Mucosa of descending colon (tissue), 3 donors: ENCODE measurements around the gene KIF21B. TPM values are rescaled to one million over a fixed set of nuclear protein-coding genes. Genes with fewer than 3 reads are reported as not detected.

Experiments used
- ATAC-seq: fragments of 200-7000 bp; cut with Tn5 transposase; one replicate; pipeline ENCODE4 v1.9.1; 2020; ENCODE audit warnings: mild to moderate bottlenecking, moderate library complexity
- DNase-seq, 3 donors: peaks; one replicate each; pipeline ENCODE4 v3.0.0-alpha.2; 2020
- H3K36me3 ChIP-seq: fragments of 200-600 bp; one replicate; pipeline ENCODE4 v1.8.0; 2021; ENCODE audit warnings: low read depth, mild to moderate bottlenecking
- H3K4me1 ChIP-seq: fragments of 200-600 bp; one replicate; pipeline ENCODE4 v1.8.0; 2021; ENCODE audit warnings: low read depth, mild to moderate bottlenecking
- H3K4me3 ChIP-seq: fragments of 200-600 bp; one replicate; pipeline ENCODE4 v1.8.0; 2021; ENCODE audit warnings: mild to moderate bottlenecking
- H3K9me3 ChIP-seq: fragments of 200-600 bp; one replicate; pipeline ENCODE4 v1.8.0; 2021; ENCODE audit warnings: mild to moderate bottlenecking
- intact Hi-C, 2 donors: fragments of 100-400 bp; cut with DNase I in 1 of 2; cut with micrococcal nuclease in 1 of 2; formaldehyde crosslinking; loops; one replicate each; pipeline versions ENCODE4 v1.11.0 to v1.11.1; 2022; cut with DNase I, micrococcal nuclease
- total RNA-seq, 3 donors: library from RNA; stranded (reverse); fragmentation: NEBNext Ultra II Directional in 2 of 3; extraction: Animal tissue kit (Norgen Biotek cat#: 25700) in 2 of 3; gene quantifications; one replicate each; pipeline versions ENCODE4 v1.2.1 to v1.2.4, GENCODE V29; 2021 to 2023
- TF ChIP-seq, protein P1 (sequence below): fragments of 200-600 bp; IDR thresholded peaks from one replicate; pipeline ENCODE4 v1.8.0; 2022; ENCODE audit warnings: antibody characterized with exemption, mild to moderate bottlenecking
- donor health status: DM: no; HTN: no; CAD: no; lungs with moderate emphysema.
- donor health status: DM: no; HTN: no; CAD: no.
- donor health status: DM: no; HTN: yes; CAD: no.

The KIF21B gene
- total RNA-seq, 3 donors from 2014 or later, result 3.2 to 10.5 (median 4.0) TPM

- intact Hi-C loops, result loop anchor here (5.0 kb wide), 2 partner anchors 72 to 142 kb away; partner anchors contain the start of gene CACNA1S (in 1 of the 2)
- no peaks in the 10 kb centered on the region for H3K36me3 ChIP-seq
- H3K9me3 ChIP-seq, result no peaks in the 10 kb centered on the region
- no peaks in the 10 kb centered on the region for H3K4me1 ChIP-seq
- no peak for DNase-seq
- ATAC-seq, result no peak
- TF ChIP-seq, protein P1, sequence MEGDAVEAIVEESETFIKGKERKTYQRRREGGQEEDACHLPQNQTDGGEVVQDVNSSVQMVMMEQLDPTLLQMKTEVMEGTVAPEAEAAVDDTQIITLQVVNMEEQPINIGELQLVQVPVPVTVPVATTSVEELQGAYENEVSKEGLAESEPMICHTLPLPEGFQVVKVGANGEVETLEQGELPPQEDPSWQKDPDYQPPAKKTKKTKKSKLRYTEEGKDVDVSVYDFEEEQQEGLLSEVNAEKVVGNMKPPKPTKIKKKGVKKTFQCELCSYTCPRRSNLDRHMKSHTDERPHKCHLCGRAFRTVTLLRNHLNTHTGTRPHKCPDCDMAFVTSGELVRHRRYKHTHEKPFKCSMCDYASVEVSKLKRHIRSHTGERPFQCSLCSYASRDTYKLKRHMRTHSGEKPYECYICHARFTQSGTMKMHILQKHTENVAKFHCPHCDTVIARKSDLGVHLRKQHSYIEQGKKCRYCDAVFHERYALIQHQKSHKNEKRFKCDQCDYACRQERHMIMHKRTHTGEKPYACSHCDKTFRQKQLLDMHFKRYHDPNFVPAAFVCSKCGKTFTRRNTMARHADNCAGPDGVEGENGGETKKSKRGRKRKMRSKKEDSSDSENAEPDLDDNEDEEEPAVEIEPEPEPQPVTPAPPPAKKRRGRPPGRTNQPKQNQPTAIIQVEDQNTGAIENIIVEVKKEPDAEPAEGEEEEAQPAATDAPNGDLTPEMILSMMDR, result no peak
- H3K4me3 ChIP-seq, result no peak overlapping the region
Measured at GRCh38 chr1:200969726-200970561, 53.6 kb downstream of the KIF21B start.

- TF ChIP-seq, protein P1, result no peak
- no peak for DNase-seq
Measured at GRCh38 chr1:200968469-200969410, 54.8 kb downstream of the KIF21B start.

DNA sequence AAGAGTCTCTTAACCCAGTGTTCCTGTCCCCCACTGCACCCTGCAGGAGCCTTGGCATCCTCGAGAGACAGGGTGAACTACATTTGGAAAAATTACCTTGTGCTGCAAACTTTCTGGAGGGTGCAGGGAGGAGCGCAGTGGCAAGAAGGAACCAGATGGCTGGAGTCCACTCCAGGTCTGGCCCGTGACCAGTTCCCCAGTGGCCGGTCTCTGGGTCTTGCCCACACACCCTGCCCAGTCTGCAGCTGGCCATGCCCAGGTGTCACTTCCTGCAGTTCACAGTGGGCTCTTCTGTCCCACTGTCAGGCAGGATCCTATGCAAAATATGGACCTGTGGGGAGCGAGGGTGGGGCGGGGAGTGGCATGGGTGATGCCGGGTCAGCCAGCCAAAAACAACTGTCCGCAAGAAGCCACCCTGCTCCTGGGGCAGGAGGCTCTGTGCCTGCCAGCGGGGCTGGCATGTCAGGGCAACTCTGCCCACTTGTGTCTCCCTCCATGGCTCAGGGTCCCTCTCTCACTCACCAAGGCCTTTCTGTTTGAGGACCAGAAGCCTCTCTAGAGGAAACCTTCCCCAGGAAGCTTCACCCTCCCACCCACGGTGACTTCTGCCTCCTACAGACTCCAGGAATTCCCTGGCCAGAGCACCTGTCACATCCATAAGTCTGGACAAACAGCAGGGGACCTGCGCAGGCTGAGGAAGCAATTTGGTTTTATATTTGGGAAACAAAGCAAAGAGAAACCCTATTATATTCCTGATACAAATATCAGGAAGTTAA is 55.6 kb downstream of the KIF21B start:
- intact Hi-C loops, result no loop called here
- Histone ChIP-seq H3K4me1 (no peaks in the 10 kb centered on the region), H3K9me3 (no peaks in the 10 kb centered on the region), H3K36me3 (no peaks in the 10 kb centered on the region), H3K4me3 (no peak overlapping the region)
- TF ChIP-seq, protein P1, result no peak
- no peak for ATAC-seq
- DNase-seq, result no peak

More at GRCh38 chr1:200968469-200969410, 54.8 kb downstream of the KIF21B start:
- Histone ChIP-seq H3K9me3 (no peaks in the 10 kb centered on the region), H3K4me1 (no peaks in the 10 kb centered on the region), H3K4me3 (no peak overlapping the region), H3K36me3 (no peaks in the 10 kb centered on the region)
- intact Hi-C loops, result no loop called here
- no peak for ATAC-seq

DNA sequence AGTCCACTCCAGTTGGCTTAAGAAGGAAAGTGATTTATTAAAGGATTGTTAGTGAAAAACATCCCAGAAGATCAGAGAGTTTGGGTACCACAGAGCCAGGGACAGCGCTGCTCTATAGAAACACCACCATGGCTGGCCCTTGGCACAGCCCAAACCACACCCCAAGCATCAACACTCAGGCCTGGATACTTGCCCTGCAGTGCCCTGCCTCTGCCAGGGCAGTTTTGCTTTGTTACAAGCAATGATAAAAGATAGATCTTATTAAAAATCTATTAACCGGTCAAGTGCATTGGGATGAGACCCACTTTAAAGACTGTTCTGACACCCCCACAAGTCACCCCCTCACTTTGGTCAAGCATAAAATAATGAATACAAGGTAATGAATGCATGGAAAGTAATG is 56.6 kb downstream of the KIF21B start:
- DNase-seq (no peak), ATAC-seq (no peak)
- intact Hi-C loops, result no loop called here
- no peak overlapping the region for H3K4me3 ChIP-seq
- TF ChIP-seq, protein P1, result no peak
- no peaks in the 10 kb centered on the region for H3K36me3 ChIP-seq
- H3K9me3 ChIP-seq, result no peaks in the 10 kb centered on the region
- H3K4me1 ChIP-seq, result no peaks in the 10 kb centered on the region
